HG03135 (cell line): ENCODE data around the gene VEGFA.

Experiments used
- ATAC-seq: cut with Tn5 transposase; IDR thresholded peaks from one replicate; pipeline ENCODE4 v1.9.1; 2021; ENCODE audit warnings: mild to moderate bottlenecking, moderate library complexity; ENCODE audit not compliant: unreplicated experiment

VEGFA gene

DNA sequence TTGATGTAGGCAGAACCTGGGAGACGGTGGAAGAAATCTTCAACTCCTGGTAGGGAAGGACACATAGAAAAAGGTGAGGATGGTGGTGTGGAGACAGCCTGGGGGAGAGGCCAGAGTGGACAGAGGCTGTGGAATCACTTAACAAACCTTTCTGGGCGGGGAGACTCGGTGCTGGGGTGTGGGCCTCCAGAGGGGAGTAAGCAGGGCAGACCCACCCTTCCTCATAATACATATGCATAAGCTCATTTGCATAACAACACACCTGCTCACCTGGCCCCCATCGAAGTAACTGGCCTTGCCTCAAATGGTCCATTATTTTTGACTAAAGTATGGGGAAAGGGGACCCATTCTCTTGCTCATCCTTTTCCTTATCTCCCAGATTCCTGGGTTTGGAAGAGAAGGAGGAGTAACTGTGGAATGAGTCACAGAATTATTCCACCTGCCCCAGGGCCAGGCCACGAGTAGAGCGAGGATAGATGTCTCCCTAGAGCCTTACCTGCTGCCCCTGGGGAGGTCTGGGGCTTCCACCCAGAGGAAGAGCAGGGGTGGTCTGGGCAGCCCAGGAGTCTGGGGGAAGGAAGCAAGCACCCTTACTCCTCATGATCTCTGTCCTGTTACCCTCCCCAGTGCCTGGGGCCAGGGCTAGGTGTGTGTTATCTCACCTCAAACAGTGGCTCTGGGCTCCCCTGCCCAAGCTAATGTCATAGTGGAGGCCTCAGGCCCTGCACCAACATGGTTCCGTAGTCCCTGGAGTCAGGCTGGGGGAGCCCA is 10.7 kb upstream of the VEGFA start:
- no peak for ATAC-seq

DNA sequence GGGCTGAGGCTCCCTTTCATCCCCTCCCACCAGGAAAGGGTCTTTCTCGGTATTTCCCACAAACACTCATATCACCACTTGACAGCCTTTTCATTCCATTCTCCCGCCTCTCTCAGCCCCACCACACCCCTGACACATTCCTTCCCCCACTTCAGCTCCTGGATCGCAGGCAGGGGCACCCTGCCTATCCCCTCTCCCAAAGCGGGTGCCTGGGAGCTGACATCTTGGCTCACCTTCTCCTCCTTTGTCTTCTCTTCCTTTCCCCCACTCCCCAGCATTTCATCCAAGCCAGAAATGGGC is 10.2 kb upstream of the VEGFA start:
- ATAC-seq, result no peak

GRCh38 chr6:43760210-43761168 is 9.5 kb upstream of the VEGFA start:
- ATAC-seq, result no peak

DNA sequence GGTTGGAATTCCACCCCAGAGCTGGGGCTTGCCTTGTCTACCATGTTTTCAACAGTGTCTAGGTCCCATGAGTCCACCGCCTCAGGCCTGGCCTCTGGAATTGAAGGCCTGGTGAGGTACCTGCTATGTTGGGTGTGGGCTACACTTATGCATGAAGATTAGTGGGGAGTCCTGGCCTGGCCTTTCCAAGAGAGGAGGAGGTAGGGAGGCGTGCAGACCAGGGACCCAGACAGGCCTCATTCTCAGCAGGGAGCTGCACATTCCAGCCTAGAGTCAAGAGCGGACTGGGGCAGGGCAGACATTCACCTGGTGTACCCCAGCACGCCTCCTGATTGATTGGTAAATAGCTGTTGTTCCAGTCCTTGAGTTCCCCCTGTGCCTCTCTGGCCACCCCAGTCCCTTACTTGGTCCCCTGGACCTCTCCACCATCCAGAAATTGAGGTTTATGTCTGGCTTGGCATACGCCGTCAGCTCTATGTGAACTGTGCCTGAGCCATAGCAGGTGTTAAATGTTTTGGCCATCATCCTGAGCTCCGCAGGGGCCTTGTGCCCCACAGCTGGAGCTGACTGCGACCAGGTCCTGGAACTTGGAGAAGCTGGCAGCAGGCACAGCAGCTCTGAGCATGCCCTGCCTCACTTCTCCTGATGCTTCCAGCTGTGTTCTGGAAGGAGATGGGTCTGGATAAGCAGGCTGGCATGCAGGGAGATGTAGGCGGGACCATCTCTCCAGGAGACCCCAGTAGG is 8.2 kb upstream of the VEGFA start:
- no peak for ATAC-seq

- ATAC-seq, result no peak
Measured at GRCh38 chr6:43762410-43762768, 7.6 kb upstream of the VEGFA start.

GRCh38 chr6:43762966-43763695 is 6.9 kb upstream of the VEGFA start:
- no peak for ATAC-seq

DNA sequence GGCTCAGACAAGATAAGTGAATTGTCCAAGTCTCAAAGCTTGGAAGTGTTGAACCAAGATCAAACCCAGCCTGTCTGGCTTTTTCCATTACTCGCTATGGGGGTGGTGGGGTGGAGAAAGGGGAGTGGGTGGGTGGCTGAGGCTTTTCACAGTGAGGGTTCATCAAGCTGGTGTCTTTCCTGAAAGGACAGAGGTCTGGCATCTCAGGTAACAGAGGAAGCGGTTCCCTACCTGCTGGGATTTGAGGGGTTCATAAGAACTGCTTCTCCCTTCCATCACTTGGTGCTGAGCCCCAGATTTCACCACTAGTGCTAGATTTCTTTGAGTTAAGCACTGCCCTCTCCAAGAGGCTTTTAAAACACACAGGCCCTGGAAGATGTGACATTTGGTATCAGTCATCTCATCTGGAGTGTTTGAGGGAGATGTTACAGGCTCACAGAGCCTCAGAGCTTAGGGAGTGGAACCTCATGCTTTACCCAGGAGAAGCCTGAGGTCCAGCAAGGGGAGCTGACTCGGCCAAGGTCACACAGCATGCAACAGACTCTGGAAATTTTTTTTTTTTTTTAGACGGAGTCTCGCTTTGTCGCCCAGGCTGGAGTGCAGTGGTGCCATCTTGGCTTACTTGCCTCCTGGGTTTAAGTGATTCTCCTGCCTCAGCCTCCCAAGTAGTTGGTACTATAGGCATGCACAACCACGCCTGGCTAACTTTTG is 6.0 kb upstream of the VEGFA start:
- ATAC-seq, result no peak

DNA sequence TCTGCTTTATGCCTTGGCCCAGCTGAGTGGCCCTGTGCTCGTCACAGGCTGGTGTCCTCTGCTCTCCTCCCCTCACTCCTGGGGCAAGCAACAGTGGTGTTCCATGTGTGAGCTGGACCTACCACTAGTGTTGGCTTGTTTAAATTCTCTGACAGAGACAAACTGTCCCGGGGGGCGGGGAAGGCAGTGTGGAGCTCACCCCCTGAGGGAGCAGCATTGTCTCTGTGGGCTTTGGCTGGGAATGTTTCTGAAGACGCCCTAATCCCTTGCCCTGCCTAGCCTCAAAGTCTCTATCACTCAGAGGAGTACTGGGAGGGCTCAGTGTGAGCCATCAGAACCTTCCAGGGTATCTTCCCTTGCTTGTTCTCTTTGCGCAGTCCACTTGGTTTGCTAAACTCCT is 5.2 kb upstream of the VEGFA start:
- no peak for ATAC-seq

DNA sequence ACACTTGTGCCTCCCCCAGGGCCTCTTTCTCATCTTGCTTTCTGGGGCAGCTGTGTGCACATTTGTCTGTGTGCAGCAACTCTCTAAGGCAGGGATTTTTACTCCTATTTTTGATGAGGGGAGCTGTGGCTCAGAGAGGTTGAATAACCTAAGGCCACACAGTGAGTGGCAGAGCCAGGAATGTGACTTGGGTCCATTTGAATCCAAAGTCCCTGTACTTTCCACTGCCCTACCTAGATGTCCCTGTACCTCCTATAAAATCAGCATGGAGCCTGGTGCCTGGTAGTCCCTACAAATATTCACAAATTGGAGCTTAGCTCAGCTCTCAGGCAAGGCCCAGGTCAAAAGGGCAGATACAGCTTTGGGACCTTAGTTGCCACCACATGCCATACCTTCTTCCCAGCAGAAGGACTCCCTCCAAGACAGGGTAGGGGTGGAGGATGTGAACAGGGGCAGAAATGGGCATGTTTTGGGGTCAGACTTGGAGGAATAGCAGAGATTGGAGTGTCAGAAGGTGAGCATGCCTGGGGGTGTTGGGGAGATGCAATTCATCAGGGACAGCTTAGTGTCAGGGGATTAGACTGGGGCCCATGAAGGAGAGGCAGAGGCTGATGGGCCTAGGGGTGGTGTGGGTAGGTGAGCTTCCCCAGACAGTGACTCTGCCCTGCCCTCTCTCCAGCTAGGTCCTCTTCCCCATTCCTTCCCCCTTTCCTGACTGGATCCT is 4.1 kb upstream of the VEGFA start:
- ATAC-seq, result no peak

DNA sequence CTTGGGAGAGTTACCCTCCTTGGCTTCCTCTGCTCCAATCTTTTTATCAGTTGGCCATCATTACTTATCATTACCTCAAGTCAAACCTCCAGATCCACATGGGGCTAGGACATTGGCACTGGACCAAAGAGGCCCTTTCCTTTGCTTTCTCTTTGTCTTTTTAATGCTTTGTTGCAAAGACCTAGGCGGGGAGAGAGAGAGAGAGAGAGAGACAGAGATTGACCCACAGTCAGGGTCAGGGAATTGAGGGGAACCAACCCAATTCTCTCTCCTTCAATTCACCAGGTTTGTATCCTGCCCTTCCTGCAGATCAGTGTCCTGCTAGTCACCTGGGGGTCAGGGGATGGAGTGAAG is 3.5 kb upstream of the VEGFA start:
- no peak for ATAC-seq

DNA sequence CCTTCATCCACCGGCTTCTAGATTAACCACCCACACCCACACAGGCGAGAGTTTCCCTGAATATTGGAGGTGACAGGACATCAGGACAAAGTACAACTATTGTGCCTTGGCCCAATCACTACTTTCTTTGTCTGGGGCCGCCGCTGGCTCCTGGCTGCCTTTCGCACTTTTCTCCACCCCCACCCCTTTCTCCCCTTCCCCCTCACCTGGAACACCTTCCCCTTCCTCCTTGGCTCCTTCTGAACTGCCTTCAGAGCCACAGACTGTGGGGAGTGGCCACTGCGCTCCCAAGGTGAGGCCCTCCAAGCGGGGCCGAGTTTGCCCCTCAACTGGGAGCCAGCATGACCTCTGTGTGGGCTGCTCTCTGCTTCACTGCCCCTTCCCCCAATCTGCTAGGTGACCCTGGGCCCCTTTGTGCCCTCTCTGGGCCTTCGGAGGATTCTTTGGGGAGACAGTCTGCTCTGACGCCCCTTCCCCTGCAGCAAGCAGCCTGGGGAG is 3.0 kb upstream of the VEGFA start:
- no peak for ATAC-seq

DNA sequence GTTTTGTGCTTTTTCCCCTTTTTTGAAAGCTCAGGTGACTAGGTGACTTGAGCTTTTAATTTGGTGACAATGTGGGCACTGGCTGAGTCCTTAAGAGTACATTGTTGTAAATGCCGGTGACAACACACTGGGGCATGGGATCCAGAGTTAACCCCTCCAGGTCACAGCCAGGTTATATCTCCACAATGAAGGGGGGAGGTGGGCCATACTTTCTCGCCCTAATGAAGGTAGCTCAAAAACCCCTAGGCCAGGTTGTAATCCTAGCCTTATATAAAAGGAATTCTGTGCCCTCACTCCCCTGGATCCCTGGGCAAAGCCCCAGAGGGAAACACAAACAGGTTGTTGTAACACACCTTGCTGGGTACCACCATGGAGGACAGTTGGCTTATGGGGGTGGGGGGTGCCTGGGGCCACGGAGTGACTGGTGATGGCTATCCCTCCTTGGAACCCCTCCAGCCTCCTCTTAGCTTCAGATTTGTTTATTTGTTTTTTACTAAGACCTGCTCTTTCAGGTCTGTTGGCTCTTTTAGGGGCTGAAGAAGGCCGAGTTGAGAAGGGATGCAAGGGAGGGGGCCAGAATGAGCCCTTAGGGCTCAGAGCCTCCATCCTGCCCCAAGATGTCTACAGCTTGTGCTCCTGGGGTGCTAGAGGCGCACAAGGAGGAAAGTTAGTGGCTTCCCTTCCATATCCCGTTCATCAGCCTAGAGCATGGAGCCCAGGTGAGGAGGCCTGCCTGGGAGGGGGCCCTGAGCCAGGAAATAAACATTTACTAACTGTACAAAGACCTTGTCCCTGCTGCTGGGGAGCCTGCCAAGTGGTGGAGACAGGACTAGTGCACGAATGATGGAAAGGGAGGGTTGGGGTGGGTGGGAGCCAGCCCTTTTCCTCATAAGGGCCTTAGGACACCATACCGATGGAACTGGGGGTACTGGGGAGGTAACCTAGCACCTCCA is 2.2 kb upstream of the VEGFA start:
- ATAC-seq, result no peak

- ATAC-seq, result no peak
Measured at GRCh38 chr6:43768506-43768860, 1.5 kb upstream of the VEGFA start.

GRCh38 chr6:43768983-43769525 is 957 bp upstream of the VEGFA start:
- no peak for ATAC-seq

GRCh38 chr6:43770372-43771209 is 580 bp downstream of the VEGFA start:
- ATAC-seq, result no peak

- no peak for ATAC-seq
Measured at GRCh38 chr6:43771210-43771857, 1.3 kb downstream of the VEGFA start.
